ENCODE measurements around the gene REP15.

DNA sequence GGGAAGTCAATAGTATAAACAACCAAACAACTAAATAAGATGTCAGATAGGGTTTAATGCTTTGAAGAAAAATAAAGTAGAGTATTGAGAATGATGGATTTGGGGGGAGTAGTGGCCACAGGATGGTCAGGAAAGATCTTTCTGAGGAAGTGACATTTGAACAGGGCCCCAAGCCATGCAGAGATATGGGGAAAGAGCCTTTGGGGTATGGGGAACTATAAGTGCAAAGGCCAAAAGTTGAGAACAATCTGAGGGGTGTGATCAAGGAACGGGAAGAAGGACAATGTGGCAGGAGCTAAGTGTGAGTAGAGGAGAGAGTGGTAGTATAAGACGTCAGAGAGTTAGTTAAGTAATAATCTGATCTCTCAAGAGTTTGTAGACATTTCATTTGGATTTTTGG lies 15.7 kb downstream of the REP15 start:
- TF ChIP-seq, protein P1, sequence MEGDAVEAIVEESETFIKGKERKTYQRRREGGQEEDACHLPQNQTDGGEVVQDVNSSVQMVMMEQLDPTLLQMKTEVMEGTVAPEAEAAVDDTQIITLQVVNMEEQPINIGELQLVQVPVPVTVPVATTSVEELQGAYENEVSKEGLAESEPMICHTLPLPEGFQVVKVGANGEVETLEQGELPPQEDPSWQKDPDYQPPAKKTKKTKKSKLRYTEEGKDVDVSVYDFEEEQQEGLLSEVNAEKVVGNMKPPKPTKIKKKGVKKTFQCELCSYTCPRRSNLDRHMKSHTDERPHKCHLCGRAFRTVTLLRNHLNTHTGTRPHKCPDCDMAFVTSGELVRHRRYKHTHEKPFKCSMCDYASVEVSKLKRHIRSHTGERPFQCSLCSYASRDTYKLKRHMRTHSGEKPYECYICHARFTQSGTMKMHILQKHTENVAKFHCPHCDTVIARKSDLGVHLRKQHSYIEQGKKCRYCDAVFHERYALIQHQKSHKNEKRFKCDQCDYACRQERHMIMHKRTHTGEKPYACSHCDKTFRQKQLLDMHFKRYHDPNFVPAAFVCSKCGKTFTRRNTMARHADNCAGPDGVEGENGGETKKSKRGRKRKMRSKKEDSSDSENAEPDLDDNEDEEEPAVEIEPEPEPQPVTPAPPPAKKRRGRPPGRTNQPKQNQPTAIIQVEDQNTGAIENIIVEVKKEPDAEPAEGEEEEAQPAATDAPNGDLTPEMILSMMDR (IDR thresholded peaks at IDR 0.05; ENCODE audit: low read length), result no peak
- TF ChIP-seq EZH2 (IDR thresholded peaks at IDR 0.05; ENCODE audit: borderline replicate concordance, low read length), result no peak
